Cardiac fibroblast (primary cell): ENCODE measurements around the gene FUT2.

Source experiments
- DNase-seq, 2 donors: peaks; one replicate each; pipeline versions ENCODE4 v3.0.0 to v3.0.0-alpha.2; 2010; ENCODE audit warnings: low read depth in 2 of 2
- H3K4me3 ChIP-seq, 2 donors: replicated peaks in 1 of 2; 1 replicate in 1 of 2; 2 replicates in 1 of 2; pipeline ENCODE4 v1.5.1; 2011; ENCODE audit warnings: low read depth in 2 of 2, low read length in 2 of 2, mild to moderate bottlenecking in 2 of 2, moderate library complexity in 1 of 2
- CTCF ChIP-seq: IDR thresholded peaks from one replicate; pipeline ENCODE4 v1.5.1; 2011; ENCODE audit warnings: low read depth, mild to moderate bottlenecking, low read length, inconsistent platforms

Gene FUT2

GRCh38 chr19:48752496-48753365, 57.0 kb downstream of the FUT2 start, which contains the start of gene FUT1:
TSS of gene FUT1 (minus strand) at chr19:48752641. CDS start at chr19:48751281, 1,360 bp downstream.
- peak within 1 kb of the TSS; percentile 33 to 41 for H3K4me3 ChIP-seq
- peak; percentile 25 to 43 for DNase-seq
- no peak for TF ChIP-seq CTCF

- DNase-seq = no peak
- no peak for TF ChIP-seq CTCF
Observed at GRCh38 chr19:48755084-48755641, 59.4 kb downstream of the FUT2 start, which contains the start of gene FGF21. TSS of gene FGF21 (plus strand) at chr19:48755524. CDS start at chr19:48756237, 713 bp downstream.

More at GRCh38 chr19:48755084-48755641, 59.4 kb downstream of the FUT2 start, which contains the start of gene FGF21:
- H3K4me3 ChIP-seq = no peak within 1 kb of the TSS
